ENCODE measurements around the gene METTL21A.
"Not testable (repeated sequence)": the region's sequence is repeated elsewhere in the genome, so short reads cannot be mapped to it uniquely, and the experiment has no call there.

METTL21A gene

GRCh38 chr2:207625014-207625907 is at the start of gene METTL21A:
Gene METTL21A, minus strand, starts transcription at chr2:207625394. Its CDS starts 1,019 bp downstream, at chr2:207624375.
- DNase-seq = peak; percentile 91

- DNase-seq = no peak
These were observed 49.6 kb upstream of the METTL21A start for GRCh38 chr2:207674826-207675225.

GRCh38 chr2:207674266-207674774 is 49.1 kb upstream of the METTL21A start:
- no peak for DNase-seq

GRCh38 chr2:207673431-207673830 is 48.2 kb upstream of the METTL21A start:
- no peak for DNase-seq

- no peak for DNase-seq
These were observed 45.7 kb upstream of the METTL21A start for GRCh38 chr2:207670887-207671286.

- DNase-seq = no peak
These were observed 38.8 kb upstream of the METTL21A start for GRCh38 chr2:207663870-207664545.

GRCh38 chr2:207662203-207662602 is 37.0 kb upstream of the METTL21A start:
- no peak for DNase-seq

GRCh38 chr2:207660994-207661393 is 35.8 kb upstream of the METTL21A start:
- DNase-seq = no peak

- DNase-seq = no peak
These were observed 33.0 kb upstream of the METTL21A start for GRCh38 chr2:207658156-207658555.

GRCh38 chr2:207655000-207655399 is 29.8 kb upstream of the METTL21A start:
- DNase-seq = no peak

- not testable (repeated sequence) for DNase-seq
These were observed 21.4 kb upstream of the METTL21A start for GRCh38 chr2:207646582-207646981.

GRCh38 chr2:207643892-207644291 is 18.7 kb upstream of the METTL21A start:
- no peak for DNase-seq

- DNase-seq = no peak
These were observed 15.5 kb upstream of the METTL21A start for GRCh38 chr2:207640661-207641060.

GRCh38 chr2:207640160-207640559 is 15.0 kb upstream of the METTL21A start:
- DNase-seq = no peak

GRCh38 chr2:207639288-207639687 is 14.1 kb upstream of the METTL21A start:
- not testable (repeated sequence) for DNase-seq

GRCh38 chr2:207635468-207636200 is 10.4 kb upstream of the METTL21A start:
- no peak for DNase-seq

GRCh38 chr2:207633686-207634085 is 8.5 kb upstream of the METTL21A start:
- DNase-seq = no peak

- DNase-seq = no peak
These were observed 7.6 kb upstream of the METTL21A start for GRCh38 chr2:207632575-207633493.

GRCh38 chr2:207630491-207630890 is 5.3 kb upstream of the METTL21A start:
- DNase-seq = no peak

- no peak for DNase-seq
These were observed 4.4 kb upstream of the METTL21A start for GRCh38 chr2:207629553-207629952.

- peak; percentile 79 for DNase-seq
These were observed 795 bp downstream of the METTL21A start for GRCh38 chr2:207624185-207625013.
